HG02840 (cell line): ENCODE data around the gene YWHAG.
"Not testable (repeated sequence)": the region's sequence is repeated elsewhere in the genome, so short reads cannot be mapped to it uniquely, and the experiment has no call there.

Experiments used
- ATAC-seq: cut with Tn5 transposase; IDR thresholded peaks from one replicate; pipeline ENCODE4 v1.9.1; 2021; ENCODE audit warnings: mild to moderate bottlenecking, moderate library complexity, moderate number of reproducible peaks; ENCODE audit not compliant: unreplicated experiment, low FRiP score

The YWHAG gene

DNA sequence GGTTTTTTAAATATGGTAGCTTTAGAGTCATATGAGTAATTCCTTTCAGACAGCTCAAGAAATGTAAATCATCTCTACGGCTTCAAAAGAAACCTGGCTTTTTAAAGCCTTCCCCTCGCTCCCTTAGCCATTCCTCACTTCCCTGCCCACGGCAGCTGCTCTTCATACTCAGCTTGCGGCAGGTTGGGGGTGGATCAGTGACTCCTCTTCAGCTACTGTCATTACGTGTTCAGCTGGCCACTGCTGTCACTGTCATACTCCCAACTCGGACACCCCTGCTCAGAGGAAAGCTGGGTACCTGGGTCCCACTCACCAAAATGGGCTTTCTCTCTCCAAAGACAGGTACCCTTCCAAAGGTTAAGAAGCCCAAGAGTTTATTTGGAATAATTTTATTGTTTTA lies 6.6 kb downstream of the YWHAG start:
- ATAC-seq: no peak

DNA sequence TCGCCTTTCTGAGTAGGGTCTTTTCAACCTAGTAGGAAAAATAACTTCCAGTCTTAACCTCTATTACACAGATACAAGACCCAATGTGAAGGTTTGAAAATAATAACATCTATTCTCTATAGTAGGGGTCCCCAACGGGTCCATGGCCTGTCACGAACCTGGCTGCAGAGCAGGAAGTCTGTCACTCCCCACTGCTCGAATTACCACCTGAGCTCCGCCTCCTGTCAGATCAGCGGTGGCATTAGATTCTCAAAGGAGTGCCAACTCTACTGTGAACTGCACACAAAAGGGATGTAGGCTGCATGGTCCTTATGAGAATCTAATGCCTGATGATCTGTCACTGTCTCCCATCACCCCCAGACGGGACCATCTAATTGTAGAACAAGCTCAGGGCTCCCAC lies 7.4 kb downstream of the YWHAG start:
- no peak for ATAC-seq

DNA sequence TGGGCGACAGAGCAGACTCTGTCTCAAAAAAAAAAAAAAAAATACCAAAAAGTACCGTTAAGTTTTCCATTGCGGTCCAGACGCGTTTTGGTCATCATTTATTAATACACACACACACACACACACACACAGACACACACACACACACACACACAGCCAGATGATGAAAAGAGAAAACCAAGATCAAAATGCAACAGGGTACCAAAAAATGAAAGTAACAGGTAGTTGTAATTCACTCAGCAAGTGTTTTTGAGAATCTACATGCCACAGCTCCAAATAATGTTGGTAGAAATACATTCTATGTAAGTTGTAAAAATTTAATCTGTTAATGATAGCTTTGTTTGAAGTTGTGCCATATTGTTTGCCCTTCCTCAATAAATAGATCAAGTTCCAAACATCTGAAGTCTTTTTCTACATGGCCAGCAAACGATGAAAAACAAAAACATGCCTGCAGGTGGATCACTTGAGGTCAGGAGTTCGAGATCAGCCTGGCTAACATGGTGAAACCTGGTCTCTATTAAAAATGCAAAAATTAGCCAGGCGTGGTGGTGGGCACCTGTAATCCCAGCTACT lies 9.4 kb downstream of the YWHAG start:
- ATAC-seq: no peak

DNA sequence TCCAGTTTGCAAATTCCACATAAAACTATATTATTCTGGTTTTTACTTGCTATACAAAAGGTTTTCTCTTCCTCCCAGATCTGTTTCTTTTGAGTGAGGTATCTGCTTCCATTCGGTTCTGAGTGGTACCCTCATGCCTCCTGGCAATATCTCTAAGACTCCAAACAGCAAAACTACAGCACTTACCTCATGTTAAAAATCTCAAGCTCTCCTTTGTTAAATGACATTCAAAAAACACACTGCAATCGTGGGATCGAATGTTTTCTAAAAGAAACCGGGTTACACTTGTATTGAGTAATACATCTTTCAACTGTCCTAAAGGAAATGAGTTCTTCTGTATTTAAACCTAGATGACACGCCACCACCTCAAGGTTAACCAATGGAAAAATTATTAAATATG lies 11.1 kb downstream of the YWHAG start:
- ATAC-seq: no peak

DNA sequence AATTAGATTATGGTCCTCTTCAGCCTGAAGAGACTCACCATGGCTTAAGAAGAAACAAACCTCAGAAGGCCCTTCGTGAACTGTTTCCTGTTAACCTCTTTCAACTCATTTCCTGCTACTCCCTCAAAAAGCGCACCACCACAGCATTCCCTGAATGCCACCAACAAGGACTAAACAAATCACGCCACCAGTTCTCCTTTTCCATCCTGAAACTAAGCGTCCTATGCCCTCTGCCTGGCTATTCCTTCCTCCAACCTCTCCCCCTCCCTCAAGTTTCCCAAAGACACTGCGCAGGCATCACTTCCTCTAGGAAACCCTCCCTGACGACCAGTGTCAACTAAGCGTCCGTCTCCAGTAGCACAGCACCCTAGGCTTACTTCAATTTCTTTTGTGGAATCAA lies 12.0 kb downstream of the YWHAG start:
- no peak for ATAC-seq

DNA sequence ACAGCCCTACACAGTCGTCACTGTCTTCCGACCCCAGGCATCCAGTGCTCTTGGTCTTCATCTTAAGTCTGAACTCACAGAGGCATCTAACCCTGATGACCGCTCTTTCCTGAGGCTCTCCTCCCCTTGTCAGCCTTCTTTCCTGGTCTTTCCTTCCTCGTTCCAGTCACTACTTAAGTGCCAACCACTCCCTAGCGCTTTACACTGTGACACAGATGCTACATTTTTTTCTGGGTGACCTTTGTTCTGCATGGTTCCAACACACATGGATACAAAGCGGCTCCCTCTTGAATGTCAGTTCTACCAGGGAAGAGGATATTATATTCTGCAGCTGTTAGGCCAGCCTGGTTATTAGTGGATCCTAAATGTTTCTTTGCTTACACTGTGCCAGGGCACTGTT lies 12.7 kb downstream of the YWHAG start:
- ATAC-seq: no peak

DNA sequence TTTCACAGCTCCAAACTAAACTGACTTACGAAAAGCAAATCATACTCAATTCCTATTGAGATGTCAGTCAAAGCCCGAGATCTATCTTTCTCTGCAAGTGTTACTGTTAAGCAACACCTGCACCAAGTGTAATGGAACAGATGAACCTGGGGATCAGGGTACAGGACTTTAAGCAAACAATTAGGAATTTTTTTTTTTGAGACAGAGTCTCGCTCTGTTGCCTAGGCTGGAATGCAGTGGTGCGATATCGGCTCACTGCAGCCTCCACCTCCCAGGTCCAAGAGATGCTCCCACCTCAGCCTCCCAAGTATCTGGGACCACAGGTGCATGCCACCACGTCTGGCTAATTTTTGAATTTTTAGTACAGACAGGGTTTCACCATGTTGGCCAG lies 14.9 kb downstream of the YWHAG start:
- no peak for ATAC-seq

DNA sequence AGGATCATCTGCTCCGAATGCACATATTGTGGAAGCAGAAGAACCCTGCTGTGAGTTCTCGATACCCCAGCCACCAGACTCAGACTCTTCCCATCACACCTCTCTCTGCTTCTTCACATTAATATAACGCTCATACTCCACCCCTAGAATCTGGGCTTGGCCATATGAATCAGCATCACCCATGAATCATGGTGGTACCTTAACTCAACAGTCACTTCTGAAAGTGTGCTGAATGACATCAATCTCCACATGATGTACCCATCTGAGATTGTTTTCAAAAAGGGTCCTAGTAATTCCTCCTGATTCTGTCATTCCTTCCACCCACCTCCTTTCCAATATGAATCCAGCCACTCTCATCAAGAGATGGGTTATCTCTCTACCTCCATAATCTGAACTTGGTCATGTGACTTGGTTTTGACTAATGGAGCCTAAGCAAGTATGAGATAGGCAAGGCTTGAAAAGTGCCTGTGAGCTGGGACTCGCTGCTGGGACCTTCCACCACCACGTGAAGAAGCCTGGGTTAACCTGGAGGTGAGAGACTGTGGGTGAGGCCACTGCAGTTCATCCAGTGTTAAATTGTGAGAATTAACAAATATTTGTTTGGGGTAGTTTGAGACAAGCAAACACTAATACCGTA lies 15.4 kb downstream of the YWHAG start:
- no peak for ATAC-seq

DNA sequence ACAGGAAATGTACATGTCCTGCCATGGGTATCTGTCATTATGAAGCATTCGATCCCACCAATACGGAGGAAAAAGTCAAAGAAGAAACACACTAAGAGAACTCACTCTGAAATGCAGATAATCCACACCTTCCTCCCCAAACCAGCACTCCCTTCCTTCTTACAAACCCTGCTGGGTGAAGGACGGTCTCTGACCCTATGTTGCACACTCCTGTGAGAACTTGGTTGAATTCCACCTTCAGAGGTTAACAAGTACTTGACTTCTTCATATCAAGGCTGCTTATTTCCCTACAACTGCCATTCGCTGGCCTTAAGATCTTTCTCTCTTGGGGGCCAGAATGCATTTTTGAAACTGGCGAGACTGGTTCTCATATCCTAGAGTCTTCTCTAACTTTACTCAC lies 16.6 kb downstream of the YWHAG start:
- ATAC-seq: no peak

DNA sequence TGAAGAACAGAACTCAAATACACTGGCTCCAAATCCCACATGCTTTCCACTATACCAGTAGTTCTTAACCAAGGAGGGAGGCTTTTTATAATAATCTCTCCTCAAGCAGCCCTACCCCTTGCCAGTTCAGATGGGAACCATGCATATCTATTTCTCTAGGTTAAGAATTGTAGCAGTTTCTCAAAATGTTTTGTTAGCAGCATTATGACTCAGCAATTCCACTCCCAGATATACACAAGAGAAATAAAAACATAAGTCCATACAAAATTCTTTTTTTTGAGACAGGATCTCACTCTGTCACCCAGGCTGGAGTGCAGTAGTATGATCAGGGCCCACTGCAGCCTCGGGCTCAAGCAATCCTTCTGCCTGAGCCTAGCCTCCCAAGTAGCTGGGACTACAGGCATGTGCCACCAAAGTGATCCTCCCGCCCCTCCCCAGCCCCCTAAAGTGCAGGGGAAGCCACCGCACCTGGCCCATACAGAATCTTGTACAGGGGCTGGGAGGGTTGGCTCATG lies 18.1 kb downstream of the YWHAG start:
- ATAC-seq: no peak

DNA sequence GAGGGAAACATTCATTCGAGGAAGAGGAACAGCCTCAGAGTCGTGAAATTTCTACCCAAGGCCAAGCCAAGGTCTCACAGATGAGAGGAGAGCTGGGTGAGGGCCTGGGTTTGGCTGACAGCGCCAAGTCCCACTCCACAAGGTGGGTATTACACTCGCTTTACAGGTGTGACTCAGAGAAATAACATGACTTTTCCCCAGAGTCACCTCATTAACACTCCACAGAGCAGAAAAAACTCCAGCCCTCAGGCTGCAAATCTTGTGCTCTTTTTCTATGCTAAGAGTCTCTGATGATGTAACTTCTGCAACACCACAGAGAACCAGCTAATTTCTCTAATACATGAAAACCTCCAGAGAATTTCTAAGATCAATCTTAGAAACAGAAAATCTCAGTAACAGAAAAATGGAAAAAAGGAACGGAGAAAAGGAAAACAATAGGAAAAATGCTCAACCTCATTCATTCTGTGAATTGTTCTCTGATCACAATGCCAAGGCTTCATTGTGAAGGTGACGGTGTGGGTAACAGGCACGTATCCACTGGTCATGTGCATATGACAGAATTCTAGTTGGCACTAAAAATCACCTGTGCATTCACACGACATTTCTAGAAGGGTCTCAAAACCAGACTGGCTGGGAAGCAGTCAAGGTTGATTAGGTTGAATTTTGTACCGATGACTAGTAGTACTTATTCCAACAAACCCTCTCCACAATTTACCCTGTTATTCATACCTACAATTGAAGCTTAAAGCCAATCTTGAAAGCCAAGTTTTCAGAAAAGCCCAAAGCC lies 20.3 kb downstream of the YWHAG start:
- no peak for ATAC-seq

DNA sequence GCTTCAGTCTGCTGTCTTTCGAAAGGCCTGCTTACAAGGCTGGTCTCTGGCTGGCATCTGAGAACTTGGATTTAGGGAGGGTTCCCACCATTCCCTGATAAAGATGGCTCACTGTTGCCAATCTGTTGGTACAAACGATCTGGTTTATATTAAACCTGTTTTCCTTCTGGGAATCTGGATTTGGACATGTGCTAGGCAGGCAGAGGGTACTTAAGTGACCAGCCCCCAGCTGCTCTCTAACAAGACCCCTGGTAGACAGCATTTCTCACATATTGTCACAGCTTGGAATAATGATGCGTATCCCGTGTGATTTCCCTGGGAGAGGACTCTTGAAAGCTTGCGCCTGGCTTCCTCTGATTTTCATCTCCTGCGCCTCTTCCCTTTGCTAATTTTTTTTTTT lies 21.6 kb downstream of the YWHAG start:
- no peak for ATAC-seq

DNA sequence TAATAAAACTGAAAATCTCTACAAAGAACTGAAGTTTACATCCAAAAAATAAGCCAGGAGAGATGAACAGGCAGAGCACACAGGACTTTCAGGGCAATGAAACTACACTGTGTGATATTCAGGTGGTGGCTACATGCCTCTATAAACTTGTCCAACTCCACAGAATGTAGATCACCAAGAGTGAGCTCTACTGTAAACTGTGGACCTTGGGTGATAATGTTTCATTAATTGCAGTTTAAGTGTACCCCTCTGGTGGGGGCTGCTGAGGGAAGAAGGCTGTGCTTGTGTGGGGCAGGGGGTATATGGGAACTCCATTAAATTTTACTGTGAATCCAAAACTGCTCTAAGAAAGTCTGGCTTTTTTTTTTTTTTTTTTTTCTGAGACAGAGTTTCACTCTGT lies 22.7 kb downstream of the YWHAG start:
- ATAC-seq: no peak

DNA sequence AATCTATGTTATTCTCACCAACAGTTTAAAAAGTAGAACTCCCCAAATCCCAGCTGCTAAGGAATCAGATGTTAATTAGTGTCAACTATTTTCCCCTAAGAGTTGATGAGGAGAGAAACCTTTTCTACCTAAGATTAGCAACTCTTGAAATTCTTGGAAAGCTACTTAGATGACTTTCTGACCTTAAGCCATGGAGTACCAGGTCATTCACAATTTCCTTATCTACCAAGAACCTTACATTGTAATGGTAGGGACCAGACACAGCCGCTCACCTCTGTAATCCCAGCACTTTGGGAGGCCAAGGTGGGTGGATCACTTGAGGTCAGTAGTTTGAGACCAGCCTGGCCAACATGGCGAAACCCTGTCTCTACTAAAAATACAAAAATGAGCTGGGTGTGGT lies 23.4 kb downstream of the YWHAG start:
- not testable (repeated sequence) for ATAC-seq

DNA sequence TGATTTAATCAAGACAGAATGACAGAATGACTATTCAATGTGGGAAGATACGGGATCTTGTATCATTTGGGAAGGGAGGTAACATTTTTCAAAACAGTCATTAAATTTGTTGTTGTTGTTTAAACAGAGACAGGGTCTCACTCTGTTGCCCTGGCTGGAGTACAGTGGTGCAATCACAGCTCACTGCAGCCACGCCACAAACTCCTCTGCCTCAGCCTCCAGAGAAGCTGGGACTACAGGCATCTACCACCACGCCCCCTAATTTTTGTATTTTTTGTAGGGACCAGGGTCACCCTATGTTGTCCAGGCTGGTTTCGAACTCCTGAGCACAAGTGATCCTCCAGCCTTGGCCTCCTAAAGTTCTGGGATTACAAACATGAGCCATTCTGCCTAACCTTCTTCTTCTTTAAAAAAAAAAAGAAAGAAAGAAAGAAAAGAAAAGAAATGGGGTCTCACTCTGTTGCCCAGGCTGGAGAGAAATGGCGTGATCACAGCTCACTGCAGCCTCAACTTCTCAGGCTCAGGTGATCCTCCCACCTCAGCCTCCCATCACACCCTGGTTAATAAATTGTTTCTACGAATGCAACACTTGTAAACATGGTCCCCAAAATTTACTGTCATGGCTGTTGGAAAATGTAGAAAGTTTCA lies 24.3 kb downstream of the YWHAG start:
- no peak for ATAC-seq

DNA sequence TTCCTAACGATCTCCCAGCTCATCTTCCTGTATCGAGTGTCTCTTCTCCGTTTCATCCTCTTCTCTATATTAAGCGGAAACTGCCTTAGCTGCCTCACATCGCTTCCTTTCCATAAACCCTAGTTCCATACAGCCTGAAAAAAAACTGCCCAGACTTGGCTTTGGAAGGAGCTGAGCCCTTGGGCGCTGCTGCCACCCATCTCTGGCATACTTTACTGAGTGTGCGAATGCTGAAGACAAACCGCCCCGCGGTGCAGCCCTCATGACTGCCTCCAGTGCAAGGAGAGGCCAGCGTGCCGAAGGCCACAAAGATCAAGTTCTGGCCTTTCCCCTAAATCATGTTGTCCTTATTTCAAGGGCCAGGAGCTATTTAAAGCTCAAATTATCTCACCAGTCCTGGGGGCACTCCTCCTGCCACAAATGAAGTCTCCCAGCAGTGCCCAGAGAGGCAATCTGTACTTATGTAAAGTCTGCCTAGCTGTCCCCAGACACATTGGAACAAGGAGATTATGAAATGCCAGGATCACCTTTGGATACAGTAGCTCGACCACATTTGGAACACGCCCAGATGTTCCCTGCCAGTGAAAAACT lies 25.2 kb downstream of the YWHAG start:
- no peak for ATAC-seq

DNA sequence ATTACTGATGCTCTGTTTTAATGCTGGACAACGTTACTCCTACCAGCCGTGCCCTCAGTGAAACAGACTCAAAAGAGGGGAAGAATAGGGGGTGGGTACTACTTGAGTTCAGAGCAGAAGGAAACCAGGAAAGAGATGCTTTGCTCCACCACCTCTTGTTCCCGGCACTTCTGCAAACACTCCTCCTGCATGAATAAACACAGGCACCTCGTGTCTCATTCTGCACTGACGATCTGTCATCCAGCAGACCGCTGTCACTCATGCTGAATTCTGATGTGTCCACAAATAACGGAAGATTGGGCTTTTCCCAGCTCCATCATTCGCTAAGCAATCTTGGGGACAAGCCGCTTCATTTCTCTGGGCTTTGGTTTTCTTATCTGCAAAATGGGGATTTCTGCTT lies 26.7 kb downstream of the YWHAG start:
- ATAC-seq: no peak

DNA sequence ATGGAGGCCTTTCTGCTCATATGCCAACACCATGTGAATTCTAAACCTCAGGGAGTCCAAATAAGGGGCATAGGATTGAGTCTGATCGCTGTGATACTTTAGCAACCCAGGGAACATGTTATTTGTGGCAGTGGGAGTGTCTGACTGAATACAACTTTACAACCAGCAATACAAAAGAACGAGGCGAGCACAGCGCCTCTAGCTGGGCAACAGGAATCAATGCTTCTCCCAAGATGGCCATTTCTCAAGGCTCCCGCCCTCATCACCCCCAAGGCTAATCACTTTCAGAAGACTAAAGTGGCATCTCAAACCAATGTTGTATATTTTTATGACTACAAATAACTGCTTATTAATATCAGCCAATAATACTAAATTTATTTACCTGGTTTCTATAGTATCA lies 28.1 kb downstream of the YWHAG start:
- no peak for ATAC-seq

DNA sequence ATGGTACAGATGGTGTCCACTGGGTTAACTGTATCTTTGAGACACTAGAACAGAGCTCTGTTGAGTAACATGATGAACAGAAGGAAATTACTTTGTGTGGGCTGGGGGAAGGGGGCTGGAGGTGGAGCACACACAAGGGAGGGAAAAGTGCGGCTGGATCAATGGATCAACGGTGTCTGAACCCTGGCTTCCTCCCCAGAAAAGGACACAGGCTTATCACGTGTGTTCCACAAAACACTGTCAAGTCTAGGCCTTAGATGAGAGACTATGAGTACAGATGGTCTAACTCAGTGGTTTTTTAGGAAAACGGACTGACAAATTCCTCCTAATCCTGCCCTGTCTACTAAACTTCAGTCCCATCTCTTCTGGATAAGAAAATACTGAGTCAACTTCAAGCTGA lies 28.5 kb downstream of the YWHAG start:
- no peak for ATAC-seq

DNA sequence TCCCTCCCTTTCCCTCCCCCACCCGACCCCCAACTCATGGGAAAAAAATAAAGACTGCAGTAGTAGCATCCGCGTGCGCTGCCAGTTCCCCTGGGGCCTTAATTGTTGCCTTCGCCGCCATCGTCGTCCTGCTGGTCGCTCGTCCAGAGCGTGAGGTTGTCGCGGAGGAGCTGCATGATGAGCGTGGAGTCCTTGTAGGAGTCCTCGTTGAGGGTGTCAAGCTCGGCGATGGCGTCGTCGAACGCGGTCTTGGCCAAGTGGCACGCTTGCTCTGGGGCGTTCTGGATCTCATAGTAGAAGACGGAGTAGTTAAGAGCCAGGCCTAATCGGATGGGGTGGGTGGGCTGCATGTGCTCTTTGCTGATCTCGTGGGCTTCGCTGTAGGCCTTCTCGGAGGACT lies 29.3 kb downstream of the YWHAG start:
- no peak for ATAC-seq

DNA sequence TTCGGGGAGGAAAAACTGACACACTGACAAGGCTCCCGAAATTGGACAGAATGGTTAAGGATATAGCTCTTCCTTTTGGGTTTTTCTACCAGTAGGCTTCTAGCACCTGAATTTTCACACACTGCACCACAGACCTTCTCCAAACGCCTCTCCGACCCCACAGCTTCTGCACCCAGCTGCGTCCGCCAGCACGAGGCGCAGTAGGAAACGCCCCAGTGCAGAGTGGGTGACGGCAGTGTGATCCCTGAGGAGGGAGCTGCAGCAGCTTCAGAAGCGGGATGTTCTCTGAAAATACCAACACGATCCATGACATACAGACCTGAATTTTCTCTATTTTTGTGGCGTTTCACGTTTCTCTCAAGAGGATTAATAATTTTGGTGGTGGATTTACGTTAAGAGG lies 30.4 kb downstream of the YWHAG start:
- no peak for ATAC-seq
